ENCODE measurements around the gene MAP7D2.
"Not testable (repeated sequence)": the region's sequence is repeated elsewhere in the genome, so short reads cannot be mapped to it uniquely, and the experiment has no call there.

The MAP7D2 gene

DNA sequence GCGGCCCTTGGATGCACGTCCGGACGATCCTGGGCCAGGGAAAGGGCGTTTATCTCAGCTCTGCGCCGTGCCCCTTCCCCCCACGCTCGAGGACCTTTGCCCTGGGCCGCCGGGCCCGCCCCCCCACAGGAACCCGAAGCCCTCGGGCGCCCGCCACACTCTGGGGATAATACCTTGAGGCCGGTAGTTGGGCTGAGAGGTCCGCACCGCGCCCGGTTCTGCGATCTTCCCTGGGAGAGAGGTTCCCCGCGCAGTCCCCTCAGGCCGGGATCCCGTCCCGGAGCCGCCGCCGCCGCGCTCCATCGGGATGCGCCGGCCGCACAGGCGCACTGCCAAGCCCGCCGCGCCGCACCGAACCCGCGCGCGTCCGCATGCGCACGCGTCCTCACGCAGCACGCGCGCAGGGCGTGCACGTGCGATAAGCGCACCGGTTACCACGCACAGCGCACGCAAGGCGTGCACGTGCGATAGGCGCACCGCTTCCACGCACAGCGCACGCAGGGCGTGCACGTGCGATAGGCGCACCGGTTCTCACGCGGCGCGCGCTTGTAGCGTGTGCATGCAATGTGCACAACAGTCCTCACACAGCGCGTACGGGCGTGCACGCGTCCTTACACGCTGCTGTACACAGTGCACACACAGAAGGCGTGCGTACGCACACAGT is at the start of gene MAP7D2:
Gene MAP7D2 (minus strand): TSS at position 331 of the 664 bp plus-strand sequence. CDS start 28 bp downstream, at position 303.
- no peak for DNase-seq

DNA sequence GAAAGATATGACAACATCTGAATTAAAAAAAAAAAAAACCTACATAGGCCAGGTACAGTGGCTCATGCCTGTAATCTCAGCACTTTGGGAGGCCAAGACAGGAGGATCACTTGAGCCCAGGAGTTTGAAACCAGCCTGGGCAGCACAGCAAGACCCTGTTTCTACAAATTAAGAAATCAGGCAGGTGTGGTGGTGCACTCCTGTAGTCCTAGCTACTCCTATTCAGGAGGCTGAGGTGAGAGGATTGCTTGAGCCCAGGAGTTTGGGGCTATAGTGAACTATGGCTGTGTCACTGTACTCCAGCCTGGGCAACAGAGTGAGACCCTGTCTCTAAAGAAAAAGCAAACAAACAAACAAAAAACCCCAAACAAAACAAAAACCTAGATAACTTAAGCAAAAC is 45.8 kb upstream of the MAP7D2 start:
- not testable (repeated sequence) for DNase-seq

DNA sequence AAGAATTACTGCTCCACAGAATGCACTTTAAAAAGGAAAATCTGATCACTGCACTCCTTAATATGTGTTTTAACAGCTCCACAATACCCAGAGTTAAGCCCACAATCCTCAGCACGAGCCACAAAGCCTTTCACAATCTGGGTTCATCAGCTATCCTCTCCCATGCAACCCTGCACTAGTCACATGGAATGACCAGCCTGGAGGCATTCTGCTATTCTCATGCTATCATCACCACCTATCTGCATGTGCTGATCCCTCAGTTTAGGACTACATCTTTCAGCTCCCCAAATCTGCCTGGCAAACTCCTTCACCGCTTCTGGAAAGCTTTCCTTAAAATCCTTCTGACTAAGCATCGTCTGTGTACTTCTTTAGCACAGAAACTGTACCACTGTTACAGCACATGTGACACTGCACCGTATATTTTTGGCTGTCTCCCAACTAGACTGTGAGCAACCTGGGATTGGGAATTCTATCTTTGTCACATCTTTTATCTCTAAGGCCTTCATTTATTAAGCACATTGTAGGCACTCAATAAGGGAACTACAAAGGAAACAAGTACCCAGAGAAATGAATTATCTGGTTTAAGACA is 43.2 kb upstream of the MAP7D2 start:
- no peak for DNase-seq

DNA sequence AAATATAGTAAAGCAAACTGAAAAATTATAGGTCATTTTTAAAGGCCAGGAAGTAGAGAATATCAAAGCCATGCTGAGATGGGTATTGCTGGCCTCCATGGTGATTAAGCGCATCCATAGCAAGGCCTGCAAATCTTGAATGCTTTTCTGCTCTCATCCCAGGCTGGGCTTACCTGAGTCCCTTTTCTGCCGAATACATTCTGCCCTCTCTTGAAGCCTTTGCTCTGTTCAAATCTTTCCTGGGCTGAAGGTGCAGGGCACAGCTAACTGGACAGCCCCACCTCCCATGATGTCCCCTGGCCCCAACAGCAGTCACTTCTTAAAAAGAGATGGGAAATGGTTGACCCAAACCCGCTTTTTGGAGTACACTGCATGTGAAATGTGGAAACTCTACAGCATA is 35.0 kb upstream of the MAP7D2 start:
- no peak for DNase-seq

DNA sequence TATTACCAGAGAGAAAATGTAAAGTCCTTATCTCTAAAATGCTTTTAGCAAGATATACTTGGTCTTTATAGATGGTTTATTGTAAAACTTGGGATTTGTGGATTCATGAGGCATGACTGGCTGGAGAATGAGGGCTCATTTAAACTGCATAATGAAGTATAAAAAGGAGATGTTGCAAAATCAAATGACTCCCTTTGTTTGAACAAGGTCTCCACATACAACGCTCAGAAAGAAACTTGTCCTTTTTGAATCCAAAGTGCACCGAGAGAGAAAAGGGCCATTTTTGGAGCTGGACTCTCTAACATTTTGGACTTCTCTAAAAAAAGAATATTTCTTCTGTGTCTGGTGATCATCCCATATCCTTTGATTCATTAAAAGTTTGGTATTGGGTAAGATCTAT is 32.6 kb upstream of the MAP7D2 start:
- no peak for DNase-seq

DNA sequence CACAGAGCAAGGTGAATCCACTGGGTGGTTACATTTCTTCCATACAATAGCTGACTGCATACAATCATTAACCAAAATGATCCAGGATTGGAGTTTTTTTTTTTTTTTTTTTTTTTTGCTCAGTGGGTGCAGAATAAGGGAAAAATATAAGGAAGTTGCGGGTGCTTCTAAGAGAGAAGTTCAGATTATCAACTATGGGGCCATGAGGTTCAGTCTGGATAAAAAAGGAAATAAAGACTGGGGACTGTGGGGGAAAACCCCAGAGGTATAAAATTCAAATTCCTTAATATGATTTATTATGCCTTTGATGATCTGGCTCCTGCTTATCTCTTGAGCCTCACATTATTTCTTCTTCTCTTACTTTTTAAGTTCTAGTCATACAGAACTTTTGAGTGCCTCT is 30.9 kb upstream of the MAP7D2 start:
- no peak for DNase-seq

DNA sequence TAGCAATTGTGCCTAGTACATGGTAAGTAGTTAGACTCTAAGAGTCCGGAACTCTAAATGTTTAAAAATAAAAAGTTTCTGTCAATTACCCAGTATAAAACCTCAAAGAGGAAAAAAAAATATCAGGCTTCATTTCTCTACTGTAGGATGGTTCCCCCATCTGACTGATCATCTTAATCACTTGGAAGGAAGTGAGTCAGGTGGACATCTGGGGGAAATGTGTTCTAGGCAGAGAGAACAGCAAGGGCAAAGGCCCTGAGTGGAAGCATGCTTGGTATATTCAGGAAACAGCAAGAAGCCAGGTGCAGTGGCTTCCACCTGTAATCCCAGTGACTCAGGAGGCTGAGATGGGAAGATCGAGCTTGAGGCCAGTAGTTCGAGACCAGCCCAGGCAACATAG is 27.8 kb upstream of the MAP7D2 start:
- no peak for DNase-seq

DNA sequence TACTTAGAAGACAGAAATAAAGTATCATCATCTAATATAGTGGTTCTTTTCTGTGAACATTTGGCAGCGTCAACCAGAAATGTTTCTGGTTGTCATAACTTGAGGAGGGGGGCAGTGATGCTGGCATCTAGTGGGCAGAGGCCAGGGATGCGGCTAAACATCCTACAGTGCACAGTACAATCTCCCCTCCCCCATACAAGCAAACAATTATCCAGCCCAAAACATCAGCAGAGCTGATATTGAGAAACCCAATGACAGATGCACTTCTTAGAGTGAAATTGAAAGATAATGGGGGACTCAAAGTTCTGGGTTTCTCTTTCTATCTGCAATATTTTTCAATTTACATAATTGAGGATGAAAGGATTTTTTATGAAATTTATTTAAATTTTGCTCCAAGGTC is 26.9 kb upstream of the MAP7D2 start:
- peak in 1 of 2 experiments; percentile 2 for DNase-seq

DNA sequence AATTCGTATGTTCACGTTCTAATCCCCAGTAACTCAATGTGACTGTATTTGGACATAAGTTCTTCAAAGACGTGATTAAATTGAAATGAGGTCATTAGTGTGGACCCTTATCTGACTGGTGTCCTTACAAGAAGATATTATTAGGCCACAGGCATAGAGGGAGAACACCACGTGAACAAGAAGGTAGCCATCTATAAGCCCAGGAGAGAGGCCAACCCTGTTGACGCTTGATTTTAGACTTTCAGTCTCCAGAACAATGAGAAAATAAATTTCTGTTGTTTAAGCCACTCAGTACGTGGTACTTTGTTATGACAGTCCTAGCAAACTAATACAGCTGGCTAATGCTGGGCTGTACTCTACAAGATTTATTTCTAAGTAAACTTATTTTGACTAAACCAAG is 26.4 kb upstream of the MAP7D2 start:
- no peak for DNase-seq

DNA sequence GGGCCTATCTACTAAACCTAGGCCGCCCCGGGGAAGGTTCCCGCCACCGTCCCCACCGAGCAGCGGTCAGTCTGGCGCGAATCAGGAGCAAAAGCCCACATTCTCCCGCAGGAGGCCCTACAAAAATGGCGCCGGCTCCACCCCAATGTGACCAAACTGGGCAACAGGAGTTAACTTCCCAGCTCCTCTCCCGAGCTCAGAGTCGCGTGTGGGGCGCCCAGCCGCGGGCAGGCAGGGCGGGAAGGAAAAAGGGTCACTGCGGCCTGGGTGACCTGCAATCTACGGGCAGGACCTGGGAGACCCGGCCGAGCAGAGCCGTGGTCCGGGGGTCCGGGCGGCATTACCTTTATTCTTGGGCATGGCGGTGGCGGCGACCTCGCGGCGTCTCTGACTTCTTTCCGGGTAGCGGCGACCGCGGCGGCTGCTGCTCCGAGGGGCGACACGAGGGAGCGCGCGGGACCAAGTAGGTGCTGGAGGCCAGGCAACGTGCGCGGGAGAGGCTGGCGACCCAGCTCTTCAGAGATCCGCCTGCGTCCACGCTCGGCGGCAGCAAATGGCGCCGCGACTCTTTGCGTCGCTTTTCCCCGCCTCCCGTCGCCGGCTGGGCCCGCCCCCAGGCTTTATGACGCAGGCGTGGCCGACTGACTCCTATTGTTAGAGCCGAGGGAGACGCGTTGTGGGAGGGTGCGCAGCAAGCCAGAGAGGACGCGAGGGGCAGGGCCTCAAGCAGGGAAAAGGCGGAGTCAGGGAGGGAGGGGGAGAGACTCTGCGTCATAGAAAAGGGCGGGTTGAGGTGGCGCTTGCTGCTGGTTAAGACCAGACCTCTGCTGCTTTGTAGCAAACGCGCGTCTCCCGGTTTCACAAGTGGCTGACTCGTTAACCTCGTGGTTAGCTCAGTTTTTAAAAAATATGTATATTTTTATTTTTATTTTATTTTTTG is 24.8 kb upstream of the MAP7D2 start, which contains the start of gene EIF1AX:
Gene EIF1AX (minus strand): TSS at position 558 of the 940 bp plus-strand sequence. CDS start 198 bp downstream, at position 360.
- DNase-seq, result peak; percentile 93 to 94

DNA sequence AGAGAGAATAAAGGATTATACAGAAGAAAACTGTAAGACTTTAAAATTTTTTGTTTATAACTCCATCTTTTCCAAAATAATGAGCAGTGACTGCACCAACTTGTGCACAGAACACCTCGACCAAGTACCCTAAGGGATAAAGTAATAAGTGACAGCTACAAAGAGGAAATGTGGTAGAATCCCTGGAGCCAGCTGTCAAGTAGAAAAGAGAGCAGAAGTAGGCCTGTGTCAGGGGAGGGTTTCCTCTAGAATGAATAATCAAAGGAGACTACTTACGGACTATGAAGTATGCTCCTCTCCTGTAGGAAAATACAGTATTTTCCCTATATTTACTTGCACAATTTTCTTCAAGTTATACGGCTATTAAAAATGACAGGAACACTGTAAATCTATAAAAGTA is 23.7 kb upstream of the MAP7D2 start:
- no peak for DNase-seq

DNA sequence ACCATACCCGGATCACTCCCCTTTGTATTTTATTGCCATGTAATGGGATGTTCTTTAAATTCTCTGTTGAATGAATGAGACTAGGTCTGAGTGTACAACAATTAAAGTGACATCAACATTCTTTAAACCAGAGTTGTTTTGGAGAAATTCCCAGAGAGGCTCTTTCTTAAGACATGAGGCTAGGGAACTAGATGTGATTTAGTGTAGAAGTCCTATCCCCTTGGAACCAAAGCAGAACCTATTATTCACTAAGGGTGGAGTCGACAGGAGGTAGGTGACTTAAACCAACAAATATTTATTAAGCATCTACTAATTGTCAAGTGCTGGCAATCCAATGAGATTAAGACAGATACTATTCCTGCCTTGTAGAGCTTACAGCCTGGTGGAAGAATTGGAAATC is 23.3 kb upstream of the MAP7D2 start:
- no peak for DNase-seq

DNA sequence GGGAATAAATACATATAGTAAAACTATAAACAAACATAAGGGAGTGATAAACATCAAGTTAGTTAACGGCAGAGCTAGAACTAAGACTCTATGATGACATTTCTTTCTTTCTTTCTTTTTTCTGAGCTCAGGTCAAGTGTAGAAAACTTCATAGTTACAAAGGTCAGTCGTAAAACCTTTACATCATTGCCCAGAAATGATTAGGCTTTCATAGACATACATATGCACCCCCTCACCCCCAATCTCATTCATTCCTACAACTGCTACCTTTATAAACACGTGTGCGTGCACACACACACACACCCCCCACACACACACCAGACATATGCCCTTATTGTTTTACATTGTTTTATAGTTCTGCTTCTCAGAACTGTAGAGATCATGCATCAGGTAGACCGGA is 19.2 kb upstream of the MAP7D2 start:
- DNase-seq, result no peak

DNA sequence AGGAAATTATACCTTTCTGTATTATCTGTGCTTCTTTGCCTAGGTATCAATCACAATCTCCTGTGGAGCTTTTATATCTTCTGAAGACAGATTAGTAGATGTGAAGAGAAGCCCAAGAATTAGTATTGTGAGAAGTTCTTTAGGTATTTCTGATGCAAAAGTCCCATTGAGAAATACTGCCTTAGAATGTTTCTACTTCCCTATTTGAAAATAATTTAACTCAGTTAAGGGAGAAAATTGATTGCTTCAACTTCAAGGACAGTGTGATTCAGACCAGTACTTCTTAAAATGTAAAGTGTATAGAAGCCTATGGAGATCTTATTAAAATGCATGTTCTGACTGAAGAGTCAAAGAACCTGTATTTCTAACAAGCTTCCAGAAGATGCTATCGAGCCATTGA is 16.0 kb upstream of the MAP7D2 start:
- no peak for DNase-seq

DNA sequence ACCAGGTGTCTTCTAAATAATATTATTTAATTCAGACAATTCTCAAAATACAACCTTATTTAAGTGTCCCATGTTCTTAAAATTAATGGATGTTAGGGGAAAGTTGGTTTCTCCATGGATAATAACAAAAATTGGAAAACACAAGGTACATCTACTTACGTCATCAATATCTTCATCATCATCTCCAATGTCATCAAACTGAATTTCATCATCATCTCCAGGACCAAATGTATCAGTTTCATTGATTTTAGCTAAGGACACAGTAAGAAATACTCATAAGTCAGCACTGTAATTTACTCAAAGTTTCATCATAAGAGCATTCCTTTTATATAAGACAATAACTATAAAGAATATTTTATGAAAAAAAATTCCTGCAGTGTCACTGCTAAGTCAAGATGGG is 13.7 kb upstream of the MAP7D2 start:
- no peak for DNase-seq

DNA sequence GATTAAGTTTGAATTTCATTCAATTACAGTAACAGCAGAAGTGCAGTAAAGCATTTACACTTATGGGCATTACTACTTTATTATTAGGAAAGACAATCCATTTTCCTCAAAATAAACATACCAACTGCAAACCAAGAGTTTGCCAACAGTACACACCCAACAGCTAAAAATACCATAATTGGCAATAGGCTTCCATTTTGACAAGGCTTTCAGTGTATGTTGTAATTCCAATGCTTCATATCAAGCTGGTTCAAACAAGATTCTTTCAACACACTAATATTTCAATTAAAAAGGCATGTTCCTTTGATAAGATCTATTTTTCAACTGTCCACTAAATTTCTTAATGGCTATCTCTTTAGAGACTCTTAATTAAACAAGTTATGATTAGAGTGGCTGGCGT is 12.8 kb upstream of the MAP7D2 start:
- DNase-seq, result no peak

DNA sequence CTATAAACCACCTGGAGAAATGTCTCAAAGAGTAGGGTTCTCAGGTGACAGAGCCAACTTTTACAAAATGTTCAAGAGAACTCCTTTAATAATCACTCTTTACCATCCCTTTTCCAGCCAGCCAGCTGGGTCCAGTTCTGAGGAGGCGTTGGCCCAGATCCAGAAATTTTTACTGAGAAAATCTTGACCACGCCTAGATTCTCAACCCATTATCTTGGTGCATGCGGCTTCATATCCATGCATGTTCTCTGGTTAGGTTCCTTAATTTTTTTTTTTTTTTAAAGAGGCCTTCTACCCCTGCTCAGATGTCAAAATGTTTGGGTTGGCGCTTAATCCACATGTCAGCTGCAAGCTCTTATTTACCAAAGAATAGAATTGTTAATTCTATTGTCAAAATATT is 12.0 kb upstream of the MAP7D2 start:
- DNase-seq, result no peak

DNA sequence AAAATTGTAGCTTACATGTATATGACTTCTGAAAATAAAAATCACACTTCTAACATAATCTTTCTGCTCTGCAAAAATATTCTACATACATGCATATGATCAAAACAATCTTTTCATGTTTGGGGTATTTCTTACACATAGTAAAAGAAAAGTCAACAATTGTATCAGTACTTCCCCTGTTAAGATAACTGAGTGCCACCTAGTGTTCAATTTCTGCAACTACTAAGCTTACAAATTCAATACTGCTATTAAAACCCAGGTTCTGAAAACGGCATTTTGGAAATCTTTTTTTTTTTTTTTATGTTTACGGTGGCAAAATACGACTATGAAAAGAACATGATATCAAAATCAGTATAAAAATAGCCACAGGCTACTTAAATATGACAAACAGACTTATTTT is 10.7 kb upstream of the MAP7D2 start:
- not testable (repeated sequence) for DNase-seq

DNA sequence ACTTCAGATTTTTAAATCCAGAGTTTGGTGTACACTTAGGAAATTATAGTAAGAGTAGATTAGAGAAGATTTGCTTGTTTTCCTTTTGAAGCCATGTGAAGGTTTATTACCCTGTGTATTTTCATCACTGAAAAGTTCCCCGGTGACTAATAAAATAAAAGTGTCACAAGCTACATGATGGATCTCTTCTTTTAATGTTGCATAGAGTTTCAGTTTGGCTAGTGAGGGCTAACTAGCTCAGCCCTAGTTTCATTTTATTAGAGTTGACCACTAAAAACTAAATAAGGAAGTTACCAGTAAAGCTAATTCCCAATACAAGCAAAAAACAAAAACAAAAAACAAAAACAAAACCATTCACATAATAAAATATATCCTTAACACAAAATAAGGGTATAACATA is 10.1 kb upstream of the MAP7D2 start:
- DNase-seq, result not testable (repeated sequence)

DNA sequence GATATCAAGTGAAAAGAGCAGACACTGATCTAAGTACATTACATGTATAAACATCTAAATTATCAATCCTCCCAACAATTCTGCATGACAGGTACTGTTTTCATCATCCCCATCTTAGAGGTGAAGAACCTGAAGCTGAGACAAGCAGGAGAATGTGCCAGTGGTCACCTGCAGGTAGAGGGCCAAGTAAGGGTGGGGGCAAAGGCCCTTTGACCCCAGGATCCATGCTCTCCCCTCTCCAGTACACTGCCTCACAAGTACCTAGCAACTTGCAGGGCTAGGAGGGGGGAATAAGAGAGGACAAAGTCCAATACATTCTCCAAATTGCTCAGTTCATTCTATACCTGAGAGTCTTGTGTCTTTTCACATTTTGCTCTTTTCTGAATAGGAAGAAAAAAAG is 8.3 kb upstream of the MAP7D2 start:
- DNase-seq, result no peak

DNA sequence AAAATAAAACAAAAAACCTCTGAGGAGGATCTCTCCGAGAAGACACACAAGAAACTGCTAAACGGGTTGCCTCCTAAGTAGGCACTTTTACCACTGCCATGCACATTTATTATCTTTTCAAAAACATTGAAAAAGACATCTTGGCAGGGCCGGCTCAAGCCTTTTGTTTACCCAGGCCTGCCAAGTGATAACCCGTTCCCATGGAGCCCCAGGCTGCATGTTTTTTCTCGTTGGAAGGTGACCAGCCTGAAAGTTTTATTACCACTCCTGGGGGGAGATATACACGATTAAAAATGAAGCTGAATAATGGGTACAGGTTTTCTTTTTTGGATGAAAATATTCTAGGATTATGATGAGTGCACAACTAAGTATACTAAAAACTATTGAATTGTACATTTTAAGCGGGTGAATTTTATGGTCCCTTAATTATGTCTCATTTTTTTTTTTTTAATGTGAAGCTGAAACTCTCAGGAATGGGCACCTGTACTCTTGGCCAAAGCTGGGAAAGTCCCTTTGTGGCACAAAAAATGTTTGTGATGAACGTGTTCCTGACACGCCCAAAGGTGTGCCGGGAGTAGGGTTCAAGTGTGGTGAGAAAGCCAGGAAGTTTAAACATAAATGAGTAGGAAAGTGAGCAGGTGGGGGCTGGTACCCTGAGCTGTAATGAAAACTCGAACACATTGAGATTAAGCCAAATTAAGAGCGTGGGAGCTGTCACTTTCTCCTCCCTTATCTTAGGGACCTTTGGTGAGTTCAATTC is 1.5 kb upstream of the MAP7D2 start:
- DNase-seq, result no peak

DNA sequence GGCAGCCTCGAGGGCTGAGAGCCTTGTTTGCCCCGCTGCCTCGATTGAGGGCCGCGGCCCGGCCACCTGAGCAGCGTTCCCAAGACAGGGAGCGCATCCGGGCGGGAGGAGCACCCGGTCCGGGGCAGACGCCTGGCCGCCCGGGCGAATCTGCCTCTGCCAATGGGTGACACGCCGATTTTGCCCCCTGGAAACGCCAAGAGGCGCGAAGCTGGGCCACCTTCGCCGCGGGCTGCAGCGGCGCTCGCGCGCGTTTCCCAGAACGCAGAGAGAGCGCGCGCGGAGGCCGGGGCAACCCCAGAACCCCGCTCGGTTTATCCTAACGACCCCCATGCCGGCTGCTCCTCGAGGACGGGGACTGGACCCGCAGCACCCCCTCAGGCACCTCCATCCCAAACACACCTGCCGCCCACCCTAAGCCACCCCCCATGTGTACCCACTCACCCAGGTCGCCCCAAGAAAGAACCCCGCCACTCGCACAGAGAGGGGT is 575 bp downstream of the MAP7D2 start:
- DNase-seq, result no peak

Data from NCI-H1930 (cell line).